Measurements from ENCODE around the gene CEP85L. TPM values are rescaled to one million over a fixed set of nuclear protein-coding genes. Genes with fewer than 3 reads are reported as not detected.

The CEP85L gene
- total RNA-seq, 1 donor from 2014 or later = 14.1 TPM

DNA sequence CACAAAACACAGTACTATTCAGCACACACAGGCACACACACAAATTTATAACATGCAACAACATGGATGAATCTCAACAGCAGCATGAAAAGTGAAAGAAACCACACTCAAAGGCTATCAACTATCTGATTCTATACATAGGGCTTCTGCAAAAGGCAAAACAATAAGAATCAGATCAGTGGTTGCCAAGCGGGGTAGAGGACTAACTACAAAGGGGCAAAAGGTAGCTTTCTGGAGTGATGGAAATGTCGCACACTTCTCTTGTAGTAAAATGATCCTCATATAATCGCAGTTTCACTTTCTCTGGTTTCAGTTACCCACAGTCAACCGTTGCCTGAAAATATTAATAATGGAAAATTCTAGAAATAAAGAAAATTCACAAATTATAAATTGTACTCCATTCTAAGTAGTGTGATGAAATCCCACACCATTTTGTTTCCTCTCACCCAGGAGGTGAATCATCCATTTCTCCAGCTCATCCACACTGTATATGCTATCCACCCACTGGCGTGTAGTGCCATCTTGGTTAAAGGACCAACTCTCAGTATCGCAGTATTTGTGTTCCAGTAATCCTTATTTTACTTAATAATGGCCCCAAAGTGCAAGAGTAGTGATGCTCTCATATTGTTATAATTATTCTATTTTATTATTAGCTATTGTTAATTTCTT is 116.1 kb downstream of the CEP85L start:
- DNase-seq = no peak

DNA sequence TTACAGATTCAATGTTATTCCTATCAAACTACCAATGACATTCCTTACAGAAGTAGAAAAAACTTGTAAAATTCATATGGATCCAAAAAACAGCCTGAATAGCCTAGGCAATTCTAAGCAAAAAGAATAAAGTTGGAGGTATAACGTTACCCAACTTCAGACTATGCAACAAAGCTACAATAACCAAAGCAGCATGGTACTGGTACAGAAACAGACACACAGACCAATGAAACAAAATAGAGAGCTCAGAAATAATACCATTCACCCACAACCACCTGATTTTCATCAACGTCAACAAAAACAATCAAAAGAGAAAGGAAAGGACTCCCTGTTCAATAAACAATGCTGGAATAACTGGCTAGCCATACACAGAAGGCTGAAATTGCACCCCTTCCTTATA is 120.4 kb downstream of the CEP85L start:
- DNase-seq = no peak

- no peak for DNase-seq
Observed at GRCh38 chr6:118529756-118530155, 121.6 kb downstream of the CEP85L start.

GRCh38 chr6:118528129-118528528 is 123.3 kb downstream of the CEP85L start:
- DNase-seq = no peak

- no peak for DNase-seq
Observed at GRCh38 chr6:118525913-118526780, 125.2 kb downstream of the CEP85L start.

GRCh38 chr6:118524686-118525085 is 126.7 kb downstream of the CEP85L start:
- DNase-seq = no peak

DNA sequence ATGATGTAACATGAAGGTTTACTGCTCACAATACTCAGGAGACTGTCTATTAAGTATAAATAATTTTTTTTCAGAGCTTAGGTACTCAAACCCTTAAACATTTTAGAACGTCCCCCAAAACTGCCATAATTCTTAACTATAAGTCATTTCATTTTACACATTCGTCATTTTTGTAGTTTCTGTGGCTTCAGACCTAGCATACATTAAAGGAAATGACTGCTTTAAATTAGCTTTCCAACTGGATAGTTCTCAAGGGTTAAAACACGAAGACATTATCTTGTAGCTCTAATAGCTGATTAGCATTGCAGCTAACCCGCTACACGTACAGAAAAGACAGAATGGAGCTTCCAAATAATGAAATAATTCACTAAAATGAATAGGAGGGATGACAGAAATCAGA is 128.2 kb downstream of the CEP85L start:
- DNase-seq = no peak

DNA sequence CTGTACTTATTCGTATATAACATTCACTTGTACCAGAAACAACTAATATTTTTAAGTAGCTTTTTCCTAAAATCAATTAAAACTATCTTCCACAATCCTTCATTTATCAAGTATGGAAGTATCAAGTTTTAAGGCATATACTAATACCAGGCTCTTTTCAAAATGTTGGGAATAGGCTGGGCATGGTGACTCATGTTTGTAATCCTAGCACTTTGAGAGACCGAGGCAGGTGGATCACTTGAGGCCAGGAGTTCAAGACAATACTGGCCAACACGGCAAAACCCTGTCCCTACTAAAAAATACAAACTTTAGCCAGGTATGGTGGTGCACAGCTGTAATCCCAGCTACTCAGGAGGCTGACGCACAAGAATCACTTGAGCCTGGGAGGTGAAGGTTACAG is 129.0 kb downstream of the CEP85L start:
- no peak for DNase-seq

DNA sequence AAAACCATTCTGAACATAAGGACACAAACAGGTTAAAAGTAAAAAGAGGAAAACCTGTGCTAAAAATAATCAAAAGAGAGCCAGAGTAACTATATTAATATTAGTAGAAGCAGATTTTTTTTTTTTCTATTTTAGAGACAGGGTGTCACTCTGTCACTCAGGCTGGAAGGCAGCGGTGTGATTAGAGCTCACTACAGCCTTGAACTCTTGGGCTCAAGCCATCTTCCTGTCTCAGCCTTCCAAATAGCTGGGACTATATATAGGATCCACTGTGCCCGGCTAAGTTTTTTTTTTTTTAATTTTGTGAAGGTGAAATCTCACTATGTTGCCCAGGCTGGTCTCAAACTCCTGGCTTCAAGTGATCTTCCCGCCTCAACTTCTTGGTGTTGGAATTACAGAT is 136.7 kb downstream of the CEP85L start:
- DNase-seq = no peak

DNA sequence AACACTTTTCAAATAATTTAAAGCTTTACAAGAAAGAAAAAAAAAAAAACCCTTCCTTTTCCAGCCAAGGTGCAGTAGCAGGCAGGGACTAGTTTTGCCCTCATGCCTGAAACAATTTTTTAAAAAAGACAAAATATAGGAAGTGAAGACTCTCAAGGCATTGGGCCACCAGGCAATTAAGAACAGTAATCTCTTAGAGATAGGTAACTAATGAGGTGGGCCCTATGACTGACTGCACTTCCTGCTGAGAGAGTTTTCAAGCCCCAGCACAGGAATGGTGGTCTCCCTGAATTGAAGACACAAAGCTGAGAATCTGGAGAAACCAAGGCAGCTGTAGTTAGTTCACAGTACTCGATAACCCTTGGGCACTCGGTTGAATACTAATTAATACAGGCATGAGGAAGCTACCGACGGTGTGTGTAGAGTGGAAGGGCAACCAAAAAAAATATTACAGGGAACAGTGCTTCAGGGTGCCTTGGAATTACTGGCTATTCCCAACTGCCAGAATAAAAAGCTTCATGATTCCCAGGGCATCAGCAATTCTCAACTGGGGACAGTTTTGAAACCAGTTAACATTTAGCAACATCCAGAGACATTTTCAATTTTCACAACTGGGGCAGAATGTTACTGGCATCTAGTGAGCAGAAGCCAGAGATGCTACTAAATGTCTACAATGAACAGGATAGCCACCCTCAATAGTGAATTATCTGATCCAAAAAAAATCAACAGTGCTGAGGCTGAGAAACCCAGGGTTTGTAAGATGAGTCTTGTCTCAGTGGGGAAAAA is 139.3 kb downstream of the CEP85L start:
- DNase-seq = no peak

DNA sequence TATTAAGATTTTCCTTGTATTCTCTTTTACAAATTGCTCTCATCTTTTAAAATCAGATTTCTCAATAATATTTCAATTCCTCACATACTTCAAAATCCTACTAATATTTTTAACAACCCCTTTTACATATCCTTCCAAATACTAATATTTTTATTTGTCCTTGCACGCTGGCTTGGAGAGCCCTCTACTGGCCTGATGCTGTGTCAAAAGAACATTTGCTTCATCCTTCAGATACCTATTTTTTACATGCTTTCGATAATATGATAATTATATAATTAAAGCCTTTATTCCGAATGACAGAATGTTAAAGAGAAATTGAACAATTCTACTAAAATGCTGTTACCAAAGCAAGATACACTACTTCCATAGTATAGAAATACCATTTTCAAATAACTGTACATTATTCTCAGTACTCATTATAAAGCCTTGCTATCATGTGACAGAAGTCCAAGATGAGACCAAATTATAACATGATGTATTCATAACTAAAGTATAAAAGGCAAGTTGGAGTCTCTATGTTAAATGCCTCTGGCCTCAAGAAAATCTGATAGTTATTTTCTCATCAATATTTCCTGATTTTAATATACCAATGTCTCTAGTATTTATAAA is 142.3 kb downstream of the CEP85L start:
- peak; percentile 70 for DNase-seq

DNA sequence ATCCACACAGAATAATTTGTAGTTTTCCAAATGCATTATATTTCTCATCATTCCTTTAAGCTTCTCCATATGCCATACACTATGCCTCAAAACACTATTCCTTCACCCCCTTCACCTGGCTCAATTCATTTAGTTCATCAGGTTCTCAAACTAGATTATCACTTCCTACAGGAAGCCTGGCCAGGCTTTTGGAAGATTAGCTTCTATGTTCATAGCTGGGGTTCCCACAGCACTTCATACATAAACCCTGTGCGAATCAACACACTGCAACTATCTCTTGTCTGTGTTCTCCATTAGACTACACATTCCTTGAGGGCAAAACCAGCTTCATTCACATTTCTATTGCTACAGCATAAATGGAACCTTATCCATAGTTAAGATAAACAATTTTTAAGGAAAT is 143.8 kb downstream of the CEP85L start:
- peak; percentile 55 for DNase-seq

GRCh38 chr6:118506071-118506638 is 145.2 kb downstream of the CEP85L start:
- no peak for DNase-seq

DNA sequence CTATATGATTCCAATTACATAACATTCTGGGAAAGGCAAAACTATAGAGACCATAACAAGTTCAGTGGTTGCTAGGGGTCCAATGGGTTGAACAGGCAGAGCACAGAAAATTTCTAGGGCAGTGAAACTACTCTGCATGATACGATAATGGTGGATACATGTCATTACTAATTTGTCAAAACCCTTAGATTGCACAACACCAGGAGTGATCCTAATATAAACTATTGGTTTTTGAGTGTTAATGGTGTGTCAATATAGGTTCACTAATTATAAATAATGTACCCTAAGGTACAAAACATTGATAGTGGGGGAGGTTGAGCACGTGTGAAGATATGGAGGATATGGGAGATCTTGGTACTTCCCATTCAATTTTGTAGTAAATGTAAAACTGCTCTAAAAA is 145.7 kb downstream of the CEP85L start:
- no peak for DNase-seq

DNA sequence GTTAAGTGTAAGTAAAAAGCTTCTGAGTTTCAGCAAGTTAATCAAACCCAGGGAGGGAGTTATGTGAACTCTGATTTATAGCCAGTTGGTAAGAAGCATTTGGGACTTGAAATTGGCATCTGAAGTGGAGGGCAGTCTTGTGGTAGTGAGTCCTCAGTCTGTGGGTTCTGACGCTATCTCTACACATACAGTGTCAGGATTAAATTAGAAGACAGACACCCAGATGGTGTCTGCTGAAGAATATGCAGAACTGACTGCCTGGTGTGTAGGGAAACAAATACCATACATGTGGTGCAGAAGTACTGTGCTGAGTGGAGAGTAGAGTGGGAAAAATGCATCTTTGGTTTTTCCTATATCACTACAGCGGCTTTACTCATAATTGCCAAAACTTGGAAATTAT is 146.8 kb downstream of the CEP85L start:
- no peak for DNase-seq

DNA sequence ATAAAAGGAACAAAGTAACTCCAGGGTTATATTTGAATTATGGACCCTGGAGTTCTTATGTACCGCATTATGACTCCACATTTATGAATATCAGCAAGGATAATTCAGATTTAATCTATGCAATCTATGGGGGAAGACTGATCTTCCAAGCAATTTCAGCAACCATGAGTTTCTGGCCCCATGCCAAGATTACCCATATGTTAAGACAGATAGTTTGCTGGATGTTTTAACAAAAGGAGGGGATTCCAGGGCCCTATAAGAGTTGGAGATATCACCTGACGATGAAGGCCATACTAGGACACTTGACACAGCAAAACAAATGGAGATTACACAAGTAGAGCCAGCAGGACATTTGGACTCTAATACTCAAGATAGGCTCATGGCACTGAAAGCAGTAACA is 149.2 kb downstream of the CEP85L start:
- peak; percentile 5 for DNase-seq

- no peak for DNase-seq
Observed at GRCh38 chr6:118501765-118502164, 149.6 kb downstream of the CEP85L start.

DNA sequence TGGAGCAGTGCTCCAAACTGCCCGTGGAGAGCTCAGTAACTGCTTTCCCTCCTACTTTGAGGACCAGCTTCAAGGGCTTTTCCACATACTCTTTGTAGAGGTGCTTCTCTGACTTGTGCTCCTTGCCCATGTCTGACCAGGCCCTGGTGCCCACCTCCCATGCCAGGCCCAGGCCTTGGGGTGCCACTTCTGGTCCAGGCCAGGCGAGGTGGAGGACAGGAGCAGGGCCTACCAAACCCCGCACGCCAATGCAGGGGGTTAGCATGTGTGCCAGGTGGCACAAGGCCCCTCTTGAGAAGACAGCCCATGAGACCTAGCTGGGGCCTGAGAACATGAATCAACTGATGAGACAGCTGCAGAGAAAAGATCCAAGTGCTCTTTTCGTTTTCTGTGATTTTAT is 150.3 kb downstream of the CEP85L start:
- DNase-seq = no peak

GRCh38 chr6:118500130-118501015 is 151.0 kb downstream of the CEP85L start:
- DNase-seq = no peak

DNA sequence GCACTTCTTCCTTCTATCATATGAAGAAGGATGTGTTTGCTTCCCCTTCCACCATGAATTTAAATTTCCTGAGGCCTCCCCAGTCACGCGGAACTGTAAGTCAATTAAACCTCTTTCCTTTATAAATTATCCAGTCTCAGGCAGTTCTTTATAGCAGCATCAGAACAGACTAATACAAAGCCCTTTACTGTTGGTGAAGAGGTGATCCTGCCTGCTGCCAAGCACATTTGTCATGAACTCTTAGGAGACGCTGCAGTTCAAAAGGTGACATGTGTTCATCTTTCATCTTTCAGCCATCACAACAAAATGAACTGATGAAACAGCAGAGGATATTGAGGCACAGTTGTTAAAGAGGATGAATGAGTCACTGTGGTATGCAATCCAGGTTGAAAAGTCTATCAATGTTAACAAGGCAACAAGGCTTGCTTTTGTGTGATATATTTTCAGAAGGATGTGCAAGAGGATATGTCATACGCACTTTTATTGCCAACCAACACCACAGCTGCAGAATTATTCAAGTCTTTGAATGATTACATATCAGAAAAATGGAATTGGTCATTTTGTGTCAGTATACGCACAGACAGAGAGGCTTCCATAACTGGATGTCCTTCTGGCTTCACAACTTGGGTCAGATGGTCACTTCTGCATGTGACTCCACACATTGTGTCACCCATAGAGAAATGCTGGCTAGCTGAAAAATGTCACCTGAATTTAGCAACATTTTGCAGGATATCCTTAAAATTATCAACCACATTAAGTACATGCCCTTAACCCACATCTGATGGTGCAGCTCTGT is 155.7 kb downstream of the CEP85L start:
- peak; percentile 57 for DNase-seq

- no peak for DNase-seq
Observed at GRCh38 chr6:118494091-118494490, 157.3 kb downstream of the CEP85L start.

All from dermis blood vessel endothelial cell (primary cell).